Hepatocyte (in vitro differentiated cells): ENCODE measurements around the gene CEP112. TPM values are rescaled to one million over a fixed set of nuclear protein-coding genes. Genes with fewer than 3 reads are reported as not detected.

Experiments
- DNase-seq: peaks from one replicate; pipeline ENCODE4 v3.0.0-alpha.2; 2016; ENCODE audit warnings: low spot score
- H2AFZ ChIP-seq: fragments of 200-600 bp; sonication (generic); 2 replicates; pipeline ENCODE4 v1.6.0; 2016; ENCODE audit warnings: antibody characterized with exemption, mild to moderate bottlenecking
- H3K27ac ChIP-seq: fragments of 200-600 bp; sonication (generic); 2 replicates; pipeline ENCODE4 v1.5.1; 2016; ENCODE audit warnings: mild to moderate bottlenecking
- H3K27me3 ChIP-seq: fragments of 200-600 bp; sonication (generic); 2 replicates; pipeline ENCODE4 v1.6.1; 2016
- H3K36me3 ChIP-seq: fragments of 200-600 bp; sonication (generic); replicated peaks from 2 replicates; pipeline ENCODE4 v1.5.1; 2016; ENCODE audit warnings: low read depth; ENCODE audit not compliant: insufficient read depth
- H3K4me1 ChIP-seq: fragments of 200-600 bp; sonication (generic); 2 replicates; pipeline ENCODE4 v1.5.1; 2016; ENCODE audit warnings: mild to moderate bottlenecking, moderate library complexity; ENCODE audit not compliant: insufficient read depth
- H3K4me2 ChIP-seq: fragments of 200-600 bp; sonication (generic); 2 replicates; pipeline ENCODE4 v1.6.0; 2016
- H3K4me3 ChIP-seq: fragments of 200-600 bp; sonication (generic); 2 replicates; pipeline ENCODE4 v1.5.1; 2016; ENCODE audit warnings: mild to moderate bottlenecking
- H3K79me2 ChIP-seq: fragments of 200-600 bp; sonication (generic); 2 replicates; pipeline ENCODE4 v1.6.0; 2017; ENCODE audit warnings: mild to moderate bottlenecking
- H3K9me2 ChIP-seq: fragments of 200-600 bp; sonication (generic); replicated peaks from 2 replicates; pipeline ENCODE4 v1.6.0; 2017; ENCODE audit warnings: mild to moderate bottlenecking; ENCODE audit not compliant: insufficient read depth
- H3K9me3 ChIP-seq: fragments of 200-600 bp; sonication (generic); 2 replicates; pipeline ENCODE4 v1.5.1; 2016; ENCODE audit warnings: low read depth, mild to moderate bottlenecking
- H4K20me1 ChIP-seq: fragments of 200-600 bp; sonication (generic); 2 replicates; pipeline ENCODE4 v1.6.0; 2016; ENCODE audit warnings: mild to moderate bottlenecking; ENCODE audit not compliant: insufficient read depth, poor library complexity, severe bottlenecking
- CTCF ChIP-seq: fragments of 200-600 bp; sonication (generic); IDR thresholded peaks from 2 replicates; pipeline ENCODE4 v1.5.1; 2016; ENCODE audit warnings: antibody characterized with exemption, mild to moderate bottlenecking; ENCODE audit not compliant: poor library complexity
- EZH2 ChIP-seq: fragments of 200-600 bp; sonication (generic); IDR thresholded peaks from 2 replicates; pipeline ENCODE4 v1.6.1; 2016; ENCODE audit warnings: antibody characterized with exemption, mild to moderate bottlenecking, borderline replicate concordance
- EZH2phosphoT487 ChIP-seq: fragments of 200-600 bp; sonication (generic); IDR thresholded peaks from one replicate; pipeline ENCODE4 v1.6.1; 2018; ENCODE audit warnings: antibody characterized with exemption, mild to moderate bottlenecking, low read depth, moderate library complexity; ENCODE audit not compliant: unreplicated experiment, severe bottlenecking
- WGBS: methylation state at CpG from one replicate; pipeline ENCODE4 v1.1.6; 2016; ENCODE audit warnings: low lambda C conversion rate; ENCODE audit errors: missing lambda C conversion rate; 5-methylcytosine and 5-hydroxymethylcytosine counted together
- polyA plus RNA-seq: library from polyadenylated mRNA; unstranded; fragments of >200 nt; fragmentation: Nextera tagmentation; extraction: Ambion mirVana; gene quantifications from 2 replicates; pipeline ENCODE4 v1.2.1, GENCODE V29; 2016
- total RNA-seq: library from RNA; depleted of rRNA; stranded (reverse); fragments of >200 nt; gene quantifications from 2 replicates; pipeline ENCODE4 v1.2.3, GENCODE V29; 2014

CEP112 gene
- total and polyA plus RNA-seq, 2 experiments from 2014 or later = 7.1 to 9.7 TPM

GRCh38 chr17:66129759-66130158 is 62.2 kb downstream of the CEP112 start:
- Histone ChIP-seq H3K4me1 (no peaks in the 10 kb centered on the region), H3K27ac (no peak overlapping the region), H3K79me2 (no peaks in the 10 kb centered on the region), H3K4me3 (no peak overlapping the region), H3K9me2 (no peaks in the 10 kb centered on the region), H4K20me1 (no peaks in the 10 kb centered on the region), H3K36me3 (no peaks in the 10 kb centered on the region), H2AFZ (no peak overlapping the region), H3K9me3 (no peaks in the 10 kb centered on the region), H3K27me3 (no peaks in the 10 kb centered on the region), H3K4me2 (no peak overlapping the region)
- no peak for DNase-seq
- WGBS = 96% methylated on average over 4 of the region's 4 CpGs
- TF ChIP-seq EZH2phosphoT487 = no peak

GRCh38 chr17:66126231-66126630 is 65.7 kb downstream of the CEP112 start:
- H3K27ac ChIP-seq = no peak overlapping the region
- no peaks in the 10 kb centered on the region for H4K20me1 ChIP-seq
- no peak overlapping the region for H2AFZ ChIP-seq
- no peaks in the 10 kb centered on the region for H3K27me3 ChIP-seq
- no peak for DNase-seq
- no peak overlapping the region for H3K4me3 ChIP-seq
- 95% methylated on average over 5 of the region's 5 CpGs for WGBS
- H3K9me3 ChIP-seq = no peaks in the 10 kb centered on the region
- H3K36me3 ChIP-seq = no peaks in the 10 kb centered on the region
- H3K9me2 ChIP-seq = no peaks in the 10 kb centered on the region
- TF ChIP-seq CTCF (no peak), EZH2 (no peak), EZH2phosphoT487 (no peak)
- no peaks in the 10 kb centered on the region for H3K79me2 ChIP-seq
- no peaks in the 10 kb centered on the region for H3K4me1 ChIP-seq
- H3K4me2 ChIP-seq = no peak overlapping the region

- Histone ChIP-seq H3K4me3 (no peak overlapping the region), H3K27ac (no peak overlapping the region), H2AFZ (no peak overlapping the region), H3K27me3 (no peaks in the 10 kb centered on the region), H4K20me1 (no peaks in the 10 kb centered on the region), H3K9me3 (no peaks in the 10 kb centered on the region), H3K36me3 (no peaks in the 10 kb centered on the region), H3K4me1 (no peaks in the 10 kb centered on the region), H3K4me2 (no peak overlapping the region), H3K9me2 (no peaks in the 10 kb centered on the region), H3K79me2 (no peaks in the 10 kb centered on the region)
- WGBS = 94% methylated on average over 1 of the region's 1 CpG
- TF ChIP-seq EZH2 = no peak
- TF ChIP-seq CTCF = no peak
- no peak for DNase-seq
Observed at GRCh38 chr17:66123163-66123562, 68.8 kb downstream of the CEP112 start.

- Histone ChIP-seq H3K9me2 (no peaks in the 10 kb centered on the region), H3K4me3 (no peak overlapping the region), H3K79me2 (no peaks in the 10 kb centered on the region), H3K36me3 (no peaks in the 10 kb centered on the region), H3K27ac (no peak overlapping the region), H3K9me3 (no peaks in the 10 kb centered on the region), H3K4me1 (no peaks in the 10 kb centered on the region), H3K4me2 (no peak overlapping the region), H3K27me3 (no peaks in the 10 kb centered on the region), H4K20me1 (no peaks in the 10 kb centered on the region), H2AFZ (no peak overlapping the region)
- no peak for TF ChIP-seq CTCF
- no peak for TF ChIP-seq EZH2phosphoT487
- TF ChIP-seq EZH2 = no peak
- no peak for DNase-seq
- WGBS = 98% methylated on average over 2 of the region's 2 CpGs
Observed at GRCh38 chr17:66115246-66115645, 76.7 kb downstream of the CEP112 start.
